ENCODE measurements around the gene LHFPL3. TPM values are rescaled to one million over a fixed set of nuclear protein-coding genes. Genes with fewer than 3 reads are reported as not detected.
"Not testable (repeated sequence)": the region's sequence is repeated elsewhere in the genome, so short reads cannot be mapped to it uniquely, and the experiment has no call there.

LHFPL3 gene
- total RNA-seq, 1 donor from 2014 or later = not detected

DNA sequence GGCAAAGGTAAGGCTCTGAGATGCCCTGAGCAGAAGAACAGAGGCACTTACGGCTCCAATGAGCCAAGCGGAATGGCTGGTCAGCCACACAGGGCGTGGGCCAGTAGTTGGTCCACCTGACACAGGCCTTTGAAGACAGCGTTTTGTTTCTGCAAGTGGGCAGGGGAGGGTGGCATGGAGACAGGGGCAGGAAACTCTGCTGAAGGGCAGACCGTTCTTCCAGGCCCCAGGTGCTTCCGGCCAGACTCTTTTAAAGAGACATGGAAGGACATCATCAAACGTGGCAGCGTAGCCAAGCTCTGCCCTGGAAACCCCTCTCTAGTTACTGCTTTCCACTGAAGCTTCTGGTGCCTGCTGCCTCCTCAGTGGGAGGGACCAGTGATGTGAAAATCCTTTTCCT lies 608.1 kb downstream of the LHFPL3 start:
- ATAC-seq = peak; percentile 41

DNA sequence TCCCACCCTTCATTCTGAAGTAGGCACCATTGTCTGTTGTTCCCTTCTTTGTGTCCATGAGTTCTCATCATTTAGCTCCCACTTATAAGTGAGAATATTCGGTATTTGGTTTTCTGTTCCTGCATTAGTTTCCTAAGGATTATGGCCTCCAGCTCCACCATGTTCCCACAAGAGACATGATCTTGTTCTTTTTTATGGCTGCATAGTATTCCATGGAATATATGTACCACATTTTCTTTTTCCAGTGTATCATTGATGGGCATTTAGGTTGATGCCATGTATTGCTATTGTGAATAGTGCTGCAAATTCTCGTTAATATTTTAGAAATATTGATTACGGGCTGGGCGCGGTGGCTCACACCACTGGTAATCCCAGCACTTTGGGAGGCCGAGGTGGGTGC lies 609.1 kb downstream of the LHFPL3 start:
- not testable (repeated sequence) for ATAC-seq

- ATAC-seq = no peak
These were observed 610.5 kb downstream of the LHFPL3 start for GRCh38 chr7:104938741-104939390.

DNA sequence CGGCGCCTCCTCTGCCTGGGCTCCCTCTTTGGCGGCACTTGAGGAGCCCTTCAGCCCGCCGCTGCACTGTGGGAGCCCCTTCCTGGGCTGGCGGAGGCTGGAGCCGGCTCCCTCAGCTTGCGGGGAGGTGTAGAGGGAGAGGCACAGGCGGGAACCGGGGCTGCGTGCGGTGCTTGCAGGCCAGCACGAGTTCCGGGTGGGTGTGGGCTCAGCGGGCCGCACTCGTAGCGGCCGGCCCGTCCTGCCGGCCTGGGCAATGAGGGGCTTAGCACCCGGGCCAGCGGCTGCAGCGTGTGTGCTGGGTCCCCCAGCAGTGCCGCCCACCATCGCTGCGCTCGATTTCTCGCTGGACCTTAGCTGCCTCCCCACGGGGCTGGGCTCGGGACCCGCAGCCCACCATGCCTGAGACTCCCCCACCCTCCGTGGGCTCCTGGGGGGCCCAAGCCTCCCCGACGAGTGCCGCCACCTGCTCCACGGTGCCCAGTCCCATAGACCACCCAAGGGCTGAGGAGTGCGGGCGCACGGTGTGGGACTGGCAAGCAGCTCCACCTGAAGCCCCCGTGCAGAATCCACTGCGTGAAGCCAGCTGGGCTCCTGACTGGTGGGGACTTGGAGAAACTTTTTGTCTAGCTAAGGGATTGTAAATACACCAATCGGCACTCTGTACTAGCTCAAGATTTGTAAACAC lies 611.8 kb downstream of the LHFPL3 start:
- no peak for ATAC-seq

DNA sequence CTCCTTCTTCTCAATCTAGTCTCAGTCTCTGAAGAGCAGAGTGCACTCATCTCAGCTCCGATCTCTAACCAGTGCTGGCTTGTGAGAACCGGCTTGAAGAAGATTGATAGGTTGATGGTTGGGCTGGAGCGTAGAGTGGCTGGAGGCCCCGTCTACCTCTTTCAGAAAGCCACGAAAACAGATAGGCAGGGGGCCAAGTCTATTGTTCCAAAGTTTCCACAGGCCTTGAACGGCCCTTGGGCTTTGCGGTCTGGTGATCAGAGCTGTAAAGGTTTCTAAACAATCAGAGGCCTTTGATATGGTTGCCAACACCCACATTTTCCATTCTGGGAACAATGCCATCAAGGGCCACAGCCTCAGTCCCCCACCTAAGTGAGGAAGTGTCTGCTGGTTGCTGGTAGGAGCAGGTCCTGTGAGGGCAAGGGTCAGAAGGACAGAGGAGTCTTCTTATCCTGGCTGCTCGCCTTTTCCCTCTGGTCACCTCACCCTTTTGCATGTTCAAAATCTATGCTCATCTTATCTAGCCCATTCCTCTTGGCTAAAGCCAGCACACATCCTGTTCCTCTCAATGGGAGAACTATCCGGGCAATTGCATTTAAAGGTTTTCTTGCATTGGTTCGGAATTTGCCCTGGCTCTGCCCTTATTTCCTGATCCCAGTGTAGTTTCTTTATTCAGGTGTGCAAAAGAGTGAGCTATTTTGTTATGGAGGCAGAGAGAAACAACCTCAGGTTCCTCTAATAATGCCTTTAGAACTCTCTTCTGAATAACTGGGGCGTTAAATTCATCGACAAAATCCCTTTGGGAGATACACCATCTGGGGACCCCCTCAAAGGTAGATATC lies 615.3 kb downstream of the LHFPL3 start:
- ATAC-seq = peak; percentile 57

DNA sequence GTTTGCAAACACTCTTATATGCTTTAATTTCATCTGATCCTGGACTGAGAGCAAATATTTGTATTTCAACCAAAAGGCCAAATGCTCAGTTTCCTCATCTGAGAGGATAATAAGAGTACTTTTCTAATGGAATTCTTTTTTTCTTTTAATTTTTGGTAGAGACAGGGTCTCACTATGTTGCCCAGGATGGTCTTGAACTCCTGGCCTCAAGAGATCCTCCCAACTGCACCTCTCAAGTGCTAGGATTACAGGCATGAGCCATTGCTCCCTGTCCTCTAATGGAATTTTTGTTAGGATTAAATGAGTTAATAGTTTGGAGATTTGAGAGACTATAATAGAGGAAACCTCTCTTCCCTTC lies 617.2 kb downstream of the LHFPL3 start:
- ATAC-seq = no peak

GRCh38 chr7:104946338-104946737 lies 617.9 kb downstream of the LHFPL3 start:
- ATAC-seq = peak; percentile 15

GRCh38 chr7:104950006-104950405 lies 621.6 kb downstream of the LHFPL3 start:
- no peak for ATAC-seq

DNA sequence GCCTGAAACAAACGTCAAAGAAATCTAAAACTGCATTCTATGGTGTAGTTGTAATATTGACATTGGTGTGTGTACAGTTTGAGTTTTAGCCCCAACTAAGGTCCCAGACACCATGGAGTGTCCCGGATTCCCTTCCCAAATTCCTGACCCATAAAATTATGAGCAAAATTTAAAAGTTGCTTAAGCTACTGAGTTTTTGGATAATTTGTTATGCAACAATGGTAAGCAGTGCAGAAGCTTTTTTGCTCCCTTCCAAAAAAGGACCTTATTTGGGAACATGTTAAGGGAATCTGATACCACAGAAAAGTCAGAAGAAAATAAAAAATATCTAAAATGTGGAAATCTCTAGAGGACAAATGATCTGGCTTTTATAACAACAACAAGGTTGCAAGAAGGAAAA lies 622.4 kb downstream of the LHFPL3 start:
- ATAC-seq = no peak

- ATAC-seq = no peak
These were observed 623.1 kb downstream of the LHFPL3 start for GRCh38 chr7:104951546-104951945.

- ATAC-seq = no peak
These were observed 626.9 kb downstream of the LHFPL3 start for GRCh38 chr7:104955276-104955675.

Other genes with a start within 250 kb of the LHFPL3 start
- gene ORC5, start 120.6 kb upstream of the LHFPL3 start, total RNA-seq = 15.9 TPM